Measurements from ENCODE around the gene CCDC121. TPM values are rescaled to one million over a fixed set of nuclear protein-coding genes. Genes with fewer than 3 reads are reported as not detected.

CCDC121 gene
- total RNA-seq, 1 donor from 2014 or later, result 5.7 TPM

DNA sequence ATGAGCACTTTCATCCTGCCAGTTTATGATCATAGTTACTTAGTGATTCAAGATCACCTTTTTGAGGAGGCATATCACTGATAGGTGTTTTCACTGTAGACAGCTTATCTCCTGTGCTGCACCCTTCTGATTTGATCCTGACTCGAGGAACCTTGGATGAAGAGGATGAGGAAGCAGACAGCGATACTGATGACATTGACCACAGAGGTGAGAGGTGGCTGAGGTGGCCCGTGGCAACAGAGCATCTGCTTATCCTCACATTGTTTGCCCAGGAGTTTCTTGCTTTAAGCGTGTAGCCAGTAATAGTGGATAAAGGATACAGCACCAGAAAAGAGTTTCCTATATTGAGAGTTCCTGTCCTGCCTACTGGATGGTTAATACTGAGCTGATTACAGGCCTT is 18.9 kb upstream of the CCDC121 start:
- Mint-ChIP-seq H3K4me3 (ENCODE audit: low read depth) (no peak overlapping the region), H3K36me3 (ENCODE audit: insufficient read depth) (peaks cover 18% of the 10 kb centered on the region), H3K27ac (no peak overlapping the region), H3K27me3 (no peaks in the 10 kb centered on the region), H3K4me1 (ENCODE audit: low read depth) (no peaks in the 10 kb centered on the region), H3K9me3 (ENCODE audit: low read depth) (no peaks in the 10 kb centered on the region)
- DNase-seq (ENCODE audit: low spot score, unreplicated experiment), result no peak
- TF ChIP-seq, protein P1, sequence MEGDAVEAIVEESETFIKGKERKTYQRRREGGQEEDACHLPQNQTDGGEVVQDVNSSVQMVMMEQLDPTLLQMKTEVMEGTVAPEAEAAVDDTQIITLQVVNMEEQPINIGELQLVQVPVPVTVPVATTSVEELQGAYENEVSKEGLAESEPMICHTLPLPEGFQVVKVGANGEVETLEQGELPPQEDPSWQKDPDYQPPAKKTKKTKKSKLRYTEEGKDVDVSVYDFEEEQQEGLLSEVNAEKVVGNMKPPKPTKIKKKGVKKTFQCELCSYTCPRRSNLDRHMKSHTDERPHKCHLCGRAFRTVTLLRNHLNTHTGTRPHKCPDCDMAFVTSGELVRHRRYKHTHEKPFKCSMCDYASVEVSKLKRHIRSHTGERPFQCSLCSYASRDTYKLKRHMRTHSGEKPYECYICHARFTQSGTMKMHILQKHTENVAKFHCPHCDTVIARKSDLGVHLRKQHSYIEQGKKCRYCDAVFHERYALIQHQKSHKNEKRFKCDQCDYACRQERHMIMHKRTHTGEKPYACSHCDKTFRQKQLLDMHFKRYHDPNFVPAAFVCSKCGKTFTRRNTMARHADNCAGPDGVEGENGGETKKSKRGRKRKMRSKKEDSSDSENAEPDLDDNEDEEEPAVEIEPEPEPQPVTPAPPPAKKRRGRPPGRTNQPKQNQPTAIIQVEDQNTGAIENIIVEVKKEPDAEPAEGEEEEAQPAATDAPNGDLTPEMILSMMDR (IDR thresholded peaks at IDR 0.05; ENCODE audit: unreplicated experiment), result no peak

- Mint-ChIP-seq H3K9me3 (ENCODE audit: low read depth) (no peaks in the 10 kb centered on the region), H3K27ac (no peak overlapping the region), H3K4me1 (ENCODE audit: low read depth) (no peaks in the 10 kb centered on the region), H3K36me3 (ENCODE audit: insufficient read depth) (peaks cover 18% of the 10 kb centered on the region), H3K4me3 (ENCODE audit: low read depth) (no peak overlapping the region), H3K27me3 (no peaks in the 10 kb centered on the region)
- TF ChIP-seq, protein P1 (IDR thresholded peaks at IDR 0.05; ENCODE audit: unreplicated experiment), result no peak
- no peak for DNase-seq (ENCODE audit: low spot score, unreplicated experiment)
Measured at GRCh38 chr2:27647289-27647688, 18.5 kb upstream of the CCDC121 start.

DNA sequence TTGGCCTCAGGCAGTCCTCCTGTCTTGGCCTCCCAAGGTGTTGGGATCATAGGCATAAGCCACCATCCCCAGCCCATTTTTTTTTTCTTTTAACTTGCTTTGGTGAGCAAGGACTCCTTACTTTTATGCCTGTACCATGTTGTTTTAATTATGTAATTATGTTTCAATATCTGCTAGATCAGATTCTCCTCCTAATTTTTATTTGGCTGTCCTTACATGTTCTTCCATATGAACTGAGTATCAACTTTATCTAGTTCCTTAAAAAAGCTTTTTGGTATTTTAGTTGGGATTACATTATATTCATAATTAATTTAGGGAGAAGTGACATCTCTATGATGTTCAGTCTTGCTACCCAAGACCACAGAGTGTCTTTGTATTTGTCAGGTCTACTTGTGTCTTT is 16.4 kb upstream of the CCDC121 start:
- DNase-seq (ENCODE audit: low spot score, unreplicated experiment), result no peak
- H3K9me3 Mint-ChIP-seq (ENCODE audit: low read depth), result no peaks in the 10 kb centered on the region
- peaks cover 19% of the 10 kb centered on the region for H3K36me3 Mint-ChIP-seq (ENCODE audit: insufficient read depth)
- no peak overlapping the region for H3K4me3 Mint-ChIP-seq (ENCODE audit: low read depth)
- H3K27ac Mint-ChIP-seq, result no peak overlapping the region
- TF ChIP-seq, protein P1 (IDR thresholded peaks at IDR 0.05; ENCODE audit: unreplicated experiment), result no peak
- H3K27me3 Mint-ChIP-seq, result no peaks in the 10 kb centered on the region
- H3K4me1 Mint-ChIP-seq (ENCODE audit: low read depth), result no peaks in the 10 kb centered on the region

DNA sequence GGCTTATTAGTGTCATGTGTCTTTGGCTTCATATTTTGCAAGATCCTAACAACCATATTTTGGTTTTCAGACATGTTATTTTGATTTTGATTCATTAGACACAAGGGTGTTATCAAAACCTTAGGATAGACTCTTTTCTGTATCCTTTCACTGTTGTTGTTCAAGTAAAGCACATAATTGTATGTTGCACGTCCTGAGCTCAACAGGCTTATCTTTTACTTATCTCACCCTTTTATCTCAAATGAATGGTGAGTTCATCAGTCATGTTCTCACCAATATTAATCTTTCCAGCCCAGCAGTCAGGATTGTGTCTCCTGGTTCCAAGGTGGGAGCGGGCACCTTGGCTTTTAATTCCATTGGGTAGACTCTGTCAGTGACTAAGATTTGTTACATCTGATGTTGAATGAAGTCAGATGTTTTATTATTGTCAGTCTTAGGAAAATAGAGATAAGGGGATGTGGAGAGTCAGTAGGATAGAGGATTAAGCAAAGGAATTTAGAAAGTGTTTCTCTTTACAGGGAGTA is 12.0 kb upstream of the CCDC121 start:
- peaks cover 16% of the 10 kb centered on the region for H3K36me3 Mint-ChIP-seq (ENCODE audit: insufficient read depth)
- H3K4me1 Mint-ChIP-seq (ENCODE audit: low read depth), result no peaks in the 10 kb centered on the region
- DNase-seq (ENCODE audit: low spot score, unreplicated experiment), result no peak
- H3K27me3 Mint-ChIP-seq, result no peaks in the 10 kb centered on the region
- TF ChIP-seq, protein P1 (IDR thresholded peaks at IDR 0.05; ENCODE audit: unreplicated experiment), result no peak
- H3K9me3 Mint-ChIP-seq (ENCODE audit: low read depth), result no peaks in the 10 kb centered on the region
- no peak overlapping the region for H3K4me3 Mint-ChIP-seq (ENCODE audit: low read depth)
- no peak overlapping the region for H3K27ac Mint-ChIP-seq

DNA sequence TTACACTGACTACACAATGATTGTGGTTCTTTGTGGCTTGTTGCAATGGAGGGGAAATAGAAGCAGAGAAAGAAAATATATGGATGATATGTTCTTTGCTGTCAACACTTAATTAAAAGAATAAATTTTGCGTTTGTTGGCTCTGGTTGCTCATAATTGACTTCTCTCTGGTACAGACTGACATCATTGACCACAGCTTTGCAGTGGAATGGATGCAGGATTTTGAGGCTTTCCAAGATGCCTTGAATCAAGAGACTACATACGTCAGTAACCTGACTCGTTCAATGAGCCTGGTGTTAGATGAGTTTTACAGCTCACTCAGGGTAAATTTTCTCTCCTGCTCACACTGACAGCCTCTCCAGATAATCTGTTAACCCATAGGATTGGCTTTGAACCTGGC is 9.9 kb upstream of the CCDC121 start:
- H3K4me3 Mint-ChIP-seq (ENCODE audit: low read depth), result no peak overlapping the region
- TF ChIP-seq, protein P1 (IDR thresholded peaks at IDR 0.05; ENCODE audit: unreplicated experiment), result no peak
- peaks cover 26% of the 10 kb centered on the region for H3K36me3 Mint-ChIP-seq (ENCODE audit: insufficient read depth)
- no peaks in the 10 kb centered on the region for H3K9me3 Mint-ChIP-seq (ENCODE audit: low read depth)
- DNase-seq (ENCODE audit: low spot score, unreplicated experiment), result no peak
- H3K27me3 Mint-ChIP-seq, result no peaks in the 10 kb centered on the region
- no peak overlapping the region for H3K27ac Mint-ChIP-seq
- no peaks in the 10 kb centered on the region for H3K4me1 Mint-ChIP-seq (ENCODE audit: low read depth)
